Breast epithelium (tissue), 4 donors: Measurements from ENCODE around the gene FNDC11. TPM values are rescaled to one million over a fixed set of nuclear protein-coding genes. Genes with fewer than 3 reads are reported as not detected.
"Not testable (repeated sequence)": the region's sequence is repeated elsewhere in the genome, so short reads cannot be mapped to it uniquely, and the experiment has no call there.

ENCODE experiments used
- DNase-seq, 2 donors: peaks; one replicate each; pipeline ENCODE4 v3.0.0-alpha.2; 2019; ENCODE audit warnings: low spot score in 2 of 2
- H3K27ac ChIP-seq, 2 donors: fragments of 200-600 bp; sonication (generic) in 1 of 2; one replicate each; pipeline ENCODE4 v1.5.1; 2016 to 2019; ENCODE audit warnings: mild to moderate bottlenecking in 1 of 2
- H3K27me3 ChIP-seq, 2 donors: fragments of 200-600 bp; sonication (generic) in 1 of 2; one replicate each; pipeline versions ENCODE4 v1.5.1 to v1.6.0; 2017 to 2019; ENCODE audit warnings: control low read depth in 1 of 2, mild to moderate bottlenecking in 1 of 2
- H3K36me3 ChIP-seq: fragments of 200-600 bp; one replicate; pipeline ENCODE4 v1.5.1; 2019
- H3K4me1 ChIP-seq, 2 donors: fragments of 200-600 bp; sonication (generic); one replicate each; pipeline ENCODE4 v1.5.1; 2016 to 2019; ENCODE audit warnings: control low read depth in 1 of 2
- H3K4me3 ChIP-seq, 3 donors: fragments of 200-600 bp; sonication (generic); 1 replicate in 2 of 3; 2 replicates in 1 of 3; pipeline ENCODE4 v1.5.1; 2016 to 2019; ENCODE audit warnings: mild to moderate bottlenecking in 3 of 3, moderate library complexity in 2 of 3
- H3K9me3 ChIP-seq, 2 donors: fragments of 200-600 bp; sonication (generic) in 1 of 2; one replicate each; pipeline ENCODE4 v1.5.1; 2016 to 2019; ENCODE audit warnings: control low read depth in 1 of 2
- CTCF ChIP-seq, 3 donors: fragments of 450-650 bp; IDR thresholded peaks; one replicate each; pipeline ENCODE4 v1.5.1; 2016 to 2017; ENCODE audit warnings: antibody characterized with exemption in 3 of 3, mild to moderate bottlenecking in 3 of 3, moderate library complexity in 3 of 3
- POLR2A ChIP-seq: fragments of 450-650 bp; IDR thresholded peaks from one replicate; pipeline ENCODE4 v1.6.1; 2016; ENCODE audit warnings: antibody characterized with exemption, mild to moderate bottlenecking, moderate library complexity
- POLR2AphosphoS5 ChIP-seq, 3 donors: sonication (generic); formaldehyde crosslinking; IDR thresholded peaks; one replicate each; pipeline ENCODE4 v1.6.1; 2017; ENCODE audit warnings: antibody characterized with exemption in 3 of 3
- intact Hi-C: fragments of 100-400 bp; cut with DNase I; formaldehyde crosslinking; loops from one replicate; pipeline ENCODE4 v1.15.1; 2023; ENCODE audit warnings: low total_unique reads
- total RNA-seq, 3 donors: library from RNA; depleted of rRNA; stranded (reverse); fragments of >200 nt; gene quantifications; one replicate each; pipeline ENCODE4 v1.1.0, GENCODE V29; 2016

FNDC11 gene
- total RNA-seq, 3 donors from 2014 or later: 0.29 to 0.33 (median 0.32) TPM

DNA sequence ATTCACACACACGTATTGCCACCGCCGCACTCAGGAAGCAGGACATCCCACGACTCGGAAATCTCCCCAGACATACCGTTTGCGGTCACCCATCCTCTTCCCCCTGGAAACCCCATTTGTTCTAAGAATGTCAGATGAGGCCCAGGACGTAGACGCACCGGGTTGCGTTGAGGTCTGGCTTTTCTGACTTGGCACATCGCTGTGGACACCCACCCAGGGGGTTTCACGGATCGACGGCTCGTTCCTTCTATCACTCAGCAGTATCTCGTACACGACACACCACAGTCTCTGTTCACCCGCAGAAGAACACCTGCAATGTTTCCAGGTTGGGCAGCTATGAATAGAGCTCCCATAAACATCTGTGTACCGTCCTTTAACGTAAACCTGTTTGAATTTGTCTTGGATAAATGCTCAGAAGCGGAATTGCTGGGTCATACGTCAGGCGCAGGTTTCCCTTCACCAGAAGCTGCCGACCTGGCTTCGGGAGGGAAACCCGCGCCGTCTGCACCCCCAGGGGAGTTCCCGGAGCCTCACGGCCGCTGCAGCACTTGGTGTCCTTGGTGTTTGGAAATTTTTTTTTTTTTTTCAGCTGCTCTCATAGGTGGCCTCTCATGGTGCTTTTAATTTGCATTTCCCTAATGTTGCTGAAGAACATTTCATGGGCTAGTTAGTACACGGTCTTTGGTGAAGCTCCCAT is 45.7 kb upstream of the FNDC11 start:
- H3K4me1 ChIP-seq: no peaks in the 10 kb centered on the region
- peaks cover 0 to 38% of the 10 kb centered on the region in 2 donors for H3K27me3 ChIP-seq
- no peaks in the 10 kb centered on the region for H3K36me3 ChIP-seq
- peaks cover 18 to 24% of the 10 kb centered on the region in 2 donors for H3K9me3 ChIP-seq
- DNase-seq: no peak
- no peak for TF ChIP-seq POLR2A
- H3K4me3 ChIP-seq: no peak overlapping the region
- intact Hi-C loops: no loop called here
- no peak overlapping the region for H3K27ac ChIP-seq

- Histone ChIP-seq H3K4me3 (no peak overlapping the region), H3K27me3 (peaks cover 0 to 34% of the 10 kb centered on the region in 2 donors), H3K36me3 (no peaks in the 10 kb centered on the region), H3K9me3 (peaks cover 18% of the 10 kb centered on the region in 2 donors), H3K4me1 (no peaks in the 10 kb centered on the region), H3K27ac (no peak overlapping the region)
- TF ChIP-seq POLR2A (no peak), POLR2AphosphoS5 (IDR thresholded peaks at IDR 0.05) (no peak), CTCF (IDR thresholded peaks at IDR 0.05) (no peak)
- intact Hi-C loops: no loop called here
- DNase-seq: no peak
Observed at GRCh38 chr20:63509088-63509564, 44.8 kb upstream of the FNDC11 start.

DNA sequence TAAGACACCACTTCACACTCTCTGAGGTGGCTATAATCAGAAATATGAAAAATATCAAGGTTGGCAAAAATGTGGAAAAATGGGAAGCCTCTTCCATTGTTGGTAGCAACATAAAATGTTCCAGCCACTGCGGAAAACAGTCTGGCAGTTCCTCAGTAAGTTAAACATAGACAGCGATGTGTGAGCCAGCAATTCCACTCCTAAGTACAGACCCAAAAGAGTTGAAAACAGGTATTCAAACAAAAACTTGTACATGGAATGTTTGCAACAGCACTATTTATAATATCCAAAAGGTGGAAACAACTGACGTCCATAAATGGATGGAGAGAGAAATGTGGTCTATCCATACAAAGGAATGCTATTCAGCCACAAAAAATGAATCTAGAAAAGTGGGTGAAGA is 40.8 kb upstream of the FNDC11 start:
- intact Hi-C loops: no loop called here
- Histone ChIP-seq H3K9me3 (no peaks in the 10 kb centered on the region), H3K36me3 (no peaks in the 10 kb centered on the region), H3K4me1 (no peaks in the 10 kb centered on the region), H3K27ac (no peak overlapping the region), H3K27me3 (peaks cover 0 to 12% of the 10 kb centered on the region in 2 donors), H3K4me3 (no peak overlapping the region)
- no peak for DNase-seq
- no peak for TF ChIP-seq POLR2AphosphoS5 (IDR thresholded peaks at IDR 0.05)
- no peak for TF ChIP-seq CTCF (IDR thresholded peaks at IDR 0.05)
- no peak for TF ChIP-seq POLR2A

DNA sequence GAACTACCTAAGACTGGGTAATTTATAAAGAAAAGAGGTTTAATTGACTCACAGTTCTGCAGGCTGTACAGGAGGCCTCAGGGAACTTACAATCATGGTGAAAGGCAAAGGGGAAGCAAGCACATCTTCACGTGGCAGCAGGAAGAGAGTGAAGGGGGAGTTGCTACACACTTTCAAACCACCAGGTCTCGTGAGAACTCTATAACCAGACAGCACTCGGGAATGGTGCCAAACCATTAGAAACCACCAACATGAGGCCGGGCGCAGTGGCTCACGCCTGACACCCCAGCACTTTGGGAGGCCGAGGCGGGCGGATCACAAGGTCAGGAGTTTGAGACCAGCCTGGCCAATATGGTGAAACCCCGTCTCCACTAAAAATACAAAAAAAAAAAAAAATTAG is 39.4 kb upstream of the FNDC11 start:
- H3K4me1 ChIP-seq, intact Hi-C loops, DNase-seq, H3K4me3 ChIP-seq, H3K27me3 ChIP-seq, H3K36me3 ChIP-seq, H3K27ac ChIP-seq, H3K9me3 ChIP-seq: not testable (repeated sequence)

DNA sequence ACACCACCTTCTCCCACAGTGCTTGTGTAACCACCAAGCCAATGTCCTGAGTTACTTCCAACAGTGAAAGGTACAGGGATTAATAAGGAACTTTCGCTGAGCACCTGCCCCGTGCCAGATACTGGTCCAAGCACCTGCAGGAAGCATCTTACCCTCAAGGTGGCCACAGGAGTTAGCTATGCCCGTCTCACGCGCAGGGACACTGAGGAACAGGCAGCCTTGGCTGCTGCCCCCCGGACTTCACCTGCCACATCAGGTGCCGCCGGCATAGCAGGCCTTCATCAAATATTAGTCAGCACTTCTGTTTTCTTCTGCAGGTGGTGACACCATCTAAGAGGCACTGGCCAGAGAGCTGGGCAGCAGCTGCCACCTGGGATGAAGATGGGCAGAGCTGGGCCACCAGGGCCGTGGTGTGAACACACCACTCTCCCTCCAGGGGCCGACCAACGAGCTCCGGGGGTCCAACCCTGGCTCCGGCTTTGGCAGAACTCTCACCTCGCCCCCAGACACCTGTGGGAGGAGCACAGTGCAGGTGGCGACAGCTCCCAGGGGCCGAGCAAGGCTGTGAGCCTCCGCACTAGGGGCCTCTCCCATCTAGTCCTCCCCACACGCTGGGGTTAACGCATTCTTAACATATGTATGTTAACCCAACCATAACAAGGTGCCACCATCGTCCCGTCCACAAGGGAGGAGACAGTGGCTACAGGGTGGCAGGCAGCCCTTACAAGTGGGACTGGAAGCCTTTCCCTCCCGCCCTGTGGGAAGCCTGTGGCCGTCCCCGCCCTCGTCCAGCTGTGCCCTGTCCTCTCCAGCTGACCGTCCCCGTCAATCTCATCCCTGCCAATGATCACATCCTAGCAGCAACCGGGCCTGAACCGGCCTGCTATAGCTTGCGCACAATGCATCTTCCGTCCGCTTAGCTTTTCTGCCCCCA is 36.3 kb upstream of the FNDC11 start:
- H3K4me1 ChIP-seq: peaks cover 0 to 11% of the 10 kb centered on the region in 2 donors
- H3K27me3 ChIP-seq: no peaks in the 10 kb centered on the region
- H3K36me3 ChIP-seq: no peaks in the 10 kb centered on the region
- no peak overlapping the region for H3K4me3 ChIP-seq
- intact Hi-C loops: no loop called here
- TF ChIP-seq POLR2A: no peak
- TF ChIP-seq CTCF (IDR thresholded peaks at IDR 0.05): no peak
- no peak for TF ChIP-seq POLR2AphosphoS5 (IDR thresholded peaks at IDR 0.05)
- H3K9me3 ChIP-seq: no peaks in the 10 kb centered on the region
- no peak for DNase-seq
- no peak overlapping the region for H3K27ac ChIP-seq

DNA sequence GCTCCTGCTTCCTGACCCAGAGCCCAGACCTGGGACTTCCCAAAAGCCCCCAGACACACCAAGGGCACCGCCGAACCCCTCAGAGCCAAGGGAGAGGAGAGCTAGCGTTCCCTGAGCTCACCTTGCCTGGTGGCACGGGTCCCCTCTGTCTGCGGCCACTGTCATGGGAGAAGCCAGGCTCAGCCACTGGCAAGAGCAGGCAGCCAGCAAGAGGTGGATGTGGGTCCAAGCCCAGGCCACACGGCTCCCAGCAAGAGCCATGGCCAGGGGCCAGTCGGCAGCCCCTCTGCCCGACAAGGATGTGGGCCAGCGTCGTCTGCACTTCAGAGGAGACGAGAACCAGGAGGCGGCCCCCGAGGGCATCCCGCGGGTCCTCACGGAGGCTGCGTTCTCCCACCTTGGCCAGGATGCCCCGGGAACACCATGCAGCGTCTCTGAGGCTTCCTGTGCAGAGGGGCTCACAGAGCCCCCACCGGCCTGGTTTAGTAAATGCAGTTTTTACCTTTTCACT is 35.6 kb upstream of the FNDC11 start:
- Histone ChIP-seq H3K9me3 (peaks cover 0 to 2% of the 10 kb centered on the region in 2 donors), H3K4me1 (peaks cover 0 to 15% of the 10 kb centered on the region in 2 donors), H3K4me3 (no peak overlapping the region), H3K27me3 (no peaks in the 10 kb centered on the region), H3K36me3 (no peaks in the 10 kb centered on the region), H3K27ac (no peak overlapping the region)
- no peak for TF ChIP-seq POLR2A
- TF ChIP-seq CTCF (IDR thresholded peaks at IDR 0.05): no peak
- no peak for TF ChIP-seq POLR2AphosphoS5 (IDR thresholded peaks at IDR 0.05)
- DNase-seq: no peak
- intact Hi-C loops: no loop called here
